ENCODE data around the gene ERICH6B.

- TF ChIP-seq CTCF (IDR thresholded peaks at IDR 0.05; ENCODE audit: poor library complexity) (no peak), EZH2 (IDR thresholded peaks at IDR 0.05; ENCODE audit: borderline replicate concordance) (no peak), EZH2phosphoT487 (IDR thresholded peaks at IDR 0.05; ENCODE audit: low read depth, severe bottlenecking, unreplicated experiment) (no peak)
Measured at GRCh38 chr13:45536224-45536623, 79.3 kb downstream of the ERICH6B start.
